ENCODE measurements around the gene SPOCK2. TPM values are rescaled to one million over a fixed set of nuclear protein-coding genes. Genes with fewer than 3 reads are reported as not detected.

Gene SPOCK2
- total and polyA plus RNA-seq, 10 of the 15 experiments (the other 5 are each of a cell fraction or from before 2014, with no cell fraction given) = 0.02 to 1.5 (median 0.58) TPM

- TF ChIP-seq IRF4 (IDR thresholded peaks at IDR 0.05; ENCODE audit: low read depth, low read length) = no peak
- TF ChIP-seq CUX1 (IDR thresholded peaks at IDR 0.05; ENCODE audit: insufficient replicate concordance, low read depth, low read length) = no peak
Observed at GRCh38 chr10:72011976-72012512, 76.3 kb downstream of the SPOCK2 start (continued).

- FAIRE-seq (no peak), DNase-seq (ENCODE audit: low read depth, low spot score) (no peak), ATAC-seq (no peak)
- Histone ChIP-seq H3K36me3 (ENCODE audit: control insufficient read depth in 2 of 2, insufficient read depth in 2 of 2, low read length in 1 of 2) (no peaks in the 10 kb centered on the region; a peak in 1 of 4 replicates), H3K27ac (ENCODE audit: control insufficient read depth, insufficient read depth) (no peak overlapping the region), H4K20me1 (ENCODE audit: control insufficient read depth, insufficient read depth) (no peaks in the 10 kb centered on the region), H3K9ac (ENCODE audit: control insufficient read depth, insufficient read depth, low read length) (no peak overlapping the region), H3K9me3 (replicated peaks; ENCODE audit: control insufficient read depth, insufficient read depth, low read length) (no peaks in the 10 kb centered on the region), H2AFZ (ENCODE audit: control insufficient read depth, low read depth, low read length) (no peak overlapping the region), H3K79me2 (ENCODE audit: control insufficient read depth, insufficient read depth, low read length) (no peaks in the 10 kb centered on the region), H3K4me1 (ENCODE audit: control insufficient read depth, insufficient read depth, low read length) (no peaks in the 10 kb centered on the region), H3K4me3 (no peak overlapping the region), H3K4me2 (ENCODE audit: control insufficient read depth, insufficient read depth) (no peak overlapping the region), H3K27me3 (replicated peaks in 1 of 2; ENCODE audit: control insufficient read depth in 2 of 2, insufficient read depth in 2 of 2, low read length in 1 of 2) (no peaks in the 10 kb centered on the region)
- RAD21 ChIA-PET (ENCODE audit: unreplicated experiment) = no interaction called here
- in situ Hi-C loops (cut with MboI) = no loop called here
- WGBS (ENCODE audit: insufficient coverage, insufficient replicate concordance, low lambda C conversion rate, missing lambda C conversion rate) = 22% methylated on average over 8 of the region's 8 CpGs
- SMC1A ChIA-PET (ENCODE audit: uncharacterized antibody, unreplicated experiment) = no interaction called here
- BruUV-seq (replicated peaks) = no TSS peak
- CTCF ChIA-PET = no interaction called here
- POLR2A ChIA-PET = no interaction called here
- intact Hi-C loops (cut with micrococcal nuclease; ENCODE audit: unreplicated experiment) = no loop called here
- TF ChIP-seq PBX3 (IDR thresholded peaks at IDR 0.05; ENCODE audit: insufficient replicate concordance, low read depth, low read length) (no peak), NFIC (IDR thresholded peaks at IDR 0.05; ENCODE audit: low read depth, low read length) (no peak), TBL1XR1 (IDR thresholded peaks at IDR 0.05; ENCODE audit: low read depth, low read length) (no peak), IRF4 (IDR thresholded peaks at IDR 0.05; ENCODE audit: low read depth, low read length) (no peak), HSF1 (IDR thresholded peaks at IDR 0.05; ENCODE audit: low read depth, low read length) (no peak), BHLHE40 (IDR thresholded peaks at IDR 0.05; ENCODE audit: borderline replicate concordance in 1 of 2, low read depth in 2 of 2, low read length in 1 of 2) (no peak), KAT2A (conservative IDR thresholded peaks at IDR 0.05; ENCODE audit: control insufficient read depth, low read depth, low read length) (no peak), BCL3 (IDR thresholded peaks at IDR 0.05; ENCODE audit: borderline replicate concordance, insufficient read depth, low read depth, low read length, poor library complexity, severe bottlenecking) (no peak), NR2F1 (conservative IDR thresholded peaks at IDR 0.05) (no peak), ZSCAN29 (IDR thresholded peaks at IDR 0.05) (no peak), PML (IDR thresholded peaks at IDR 0.05; ENCODE audit: low read length) (no peak)
Observed at GRCh38 chr10:72011468-72011867, 76.9 kb downstream of the SPOCK2 start.

All from GM12878 (cell line).